B cell (primary cell): ENCODE results near the gene CYP20A1. TPM values are rescaled to one million over a fixed set of nuclear protein-coding genes. Genes with fewer than 3 reads are reported as not detected.

ENCODE experiments used
- ATAC-seq: fragments of 200-7000 bp; cut with Tn5 transposase; one replicate; pipeline ENCODE4 v1.10.0; 2021; ENCODE audit warnings: low read depth, mild to moderate bottlenecking, moderate number of reproducible peaks, moderate library complexity
- CTCF ChIA-PET: fragments of 350-600 bp; sonication (Branson Sonifier 250); formaldehyde crosslinking; loops from one replicate; lab custom pipeline; 2021; ENCODE audit warnings: antibody characterized with exemption, inconsistent platforms; lab: Charles Lee
- POLR2A ChIA-PET: fragments of 350-600 bp; sonication (Branson Sonifier 250); formaldehyde crosslinking; loops from one replicate; lab custom pipeline; 2021; ENCODE audit warnings: antibody characterized with exemption; lab: Charles Lee
- DNase-seq: peaks from one replicate; pipeline ENCODE4 v3.0.0; 2013
- H2AFZ ChIP-seq: 2 replicates; pipeline ENCODE4 v1.6.1; 2012; ENCODE audit warnings: mild to moderate bottlenecking, low read depth, low read length; ENCODE audit not compliant: insufficient read depth, poor library complexity, severe bottlenecking
- H3K27ac ChIP-seq, 2 donors: 1 replicate in 1 of 2; 2 replicates in 1 of 2; pipeline ENCODE4 v1.5.1; 2012 to 2013; ENCODE audit warnings: low read length in 2 of 2, mild to moderate bottlenecking in 2 of 2, moderate library complexity in 1 of 2
- H3K27me3 ChIP-seq, 4 experiments: fragments of 200-600 bp in 1 of 4; sonication (generic) in 1 of 4; replicated peaks in 1 of 4; 1 replicate in 2 of 4; 2 replicates in 2 of 4; pipeline versions ENCODE4 v1.6.1 to v1.7.0; 2013 to 2016; ENCODE audit warnings: low read length in 3 of 4, mild to moderate bottlenecking in 2 of 4, mixed read lengths in 1 of 4, moderate library complexity in 1 of 4; ENCODE audit not compliant: insufficient read depth in 4 of 4, control insufficient read depth in 3 of 4; ENCODE audit errors: control extremely low read depth in 1 of 4
- H3K36me3 ChIP-seq, 2 experiments: replicated peaks in 1 of 2; 1 replicate in 1 of 2; 2 replicates in 1 of 2; pipeline versions ENCODE4 v1.6.1 to v1.7.1; 2013; ENCODE audit warnings: low read length in 1 of 2; ENCODE audit not compliant: insufficient read depth in 2 of 2, control insufficient read depth in 1 of 2; ENCODE audit errors: control extremely low read depth in 1 of 2, extremely low read depth in 1 of 2
- H3K4me1 ChIP-seq, 2 donors: fragments of 200-600 bp in 1 of 2; sonication (generic) in 1 of 2; 1 replicate in 1 of 2; 2 replicates in 1 of 2; pipeline versions ENCODE4 v1.5.1 to v1.6.1; 2013 to 2017; ENCODE audit warnings: low read length in 2 of 2; ENCODE audit not compliant: control insufficient read depth in 2 of 2, insufficient read depth in 2 of 2
- H3K4me2 ChIP-seq: replicated peaks from 2 replicates; pipeline ENCODE3; 2012; ENCODE audit warnings: mild to moderate bottlenecking, low read depth, low read length; ENCODE audit not compliant: poor library complexity, severe bottlenecking
- H3K4me3 ChIP-seq, 5 experiments: fragments of 200-600 bp in 1 of 5; sonication (generic) in 1 of 5; 1 replicate in 3 of 5; 2 replicates in 2 of 5; pipeline versions ENCODE4 v1.5.1 to v1.7.0; 2011 to 2016; ENCODE audit warnings: low read length in 4 of 5, mild to moderate bottlenecking in 4 of 5, low read depth in 2 of 5, control low read depth in 1 of 5, moderate library complexity in 1 of 5; ENCODE audit not compliant: insufficient read depth in 1 of 5; ENCODE audit errors: control extremely low read depth in 1 of 5, extremely low read depth in 1 of 5
- H3K79me2 ChIP-seq: fragments of 200-600 bp; sonication (generic); one replicate; pipeline ENCODE4 v1.6.0; 2016; ENCODE audit warnings: low read length; ENCODE audit not compliant: control insufficient read depth, insufficient read depth
- H3K9ac ChIP-seq: fragments of 200-600 bp; sonication (generic); 2 replicates; pipeline ENCODE4 v1.6.1; 2017; ENCODE audit warnings: mild to moderate bottlenecking, low read length, moderate library complexity
- H3K9me3 ChIP-seq, 3 donors: one replicate each; pipeline versions ENCODE4 v1.6.1 to v1.7.1; 2013; ENCODE audit warnings: low read length in 2 of 3; ENCODE audit not compliant: control insufficient read depth in 2 of 3, insufficient read depth in 1 of 3; ENCODE audit errors: control extremely low read depth in 1 of 3
- H4K20me1 ChIP-seq: 2 replicates; pipeline ENCODE4 v1.6.0; 2012; ENCODE audit warnings: mild to moderate bottlenecking, low read length; ENCODE audit not compliant: insufficient read depth, control insufficient read depth, poor library complexity, severe bottlenecking
- H3K27ac Mint-ChIP-seq: one replicate; pipeline ENCODE4 v1.8.0; 2021; ENCODE audit warnings: mixed read lengths
- H3K27me3 Mint-ChIP-seq: one replicate; pipeline ENCODE4 v1.8.0; 2021; ENCODE audit warnings: mixed read lengths
- H3K4me1 Mint-ChIP-seq: one replicate; pipeline ENCODE4 v1.8.0; 2021; ENCODE audit warnings: mixed read lengths
- H3K4me3 Mint-ChIP-seq: one replicate; pipeline ENCODE4 v1.8.0; 2021; ENCODE audit warnings: mixed read lengths
- H3K9me3 Mint-ChIP-seq: one replicate; pipeline ENCODE4 v1.8.0; 2022; ENCODE audit warnings: mixed read lengths; ENCODE audit not compliant: insufficient read depth
- EZH2 ChIP-seq: IDR thresholded peaks from 2 replicates; pipeline ENCODE4 v1.6.1; 2012; ENCODE audit warnings: borderline replicate concordance, low read depth, mild to moderate bottlenecking, moderate library complexity, low read length; ENCODE audit not compliant: insufficient read depth, poor library complexity, severe bottlenecking
- WGBS: methylation state at CpG from one replicate; pipeline ENCODE4 v1.1.5; 2013; ENCODE audit warnings: missing lambda C conversion rate; ENCODE audit not compliant: insufficient coverage; 5-methylcytosine and 5-hydroxymethylcytosine counted together
- intact Hi-C: fragments of 100-400 bp; cut with micrococcal nuclease; formaldehyde crosslinking; loops from one replicate; pipeline ENCODE4 v1.10.0; 2022
- polyA plus RNA-seq: library from polyadenylated mRNA; depleted of rRNA; stranded (reverse); fragments of >200 nt; gene quantifications from 2 replicates; pipeline ENCODE4 v1.2.3, GENCODE V29; 2012
- total RNA-seq, 2 donors: library from RNA; stranded (reverse); fragments of 120-200 nt in 1 of 2; gene quantifications; 1 replicate in 1 of 2; 2 replicates in 1 of 2; pipeline versions ENCODE4 v1.2.3 to v1.2.4, GENCODE V29; 2013 to 2022
- TF ChIP-seq, protein P1 (sequence below): fragments of 200-600 bp; IDR thresholded peaks from one replicate; pipeline ENCODE4 v1.8.0; 2022; ENCODE audit warnings: antibody characterized with exemption, mild to moderate bottlenecking

Gene CYP20A1
- total and polyA plus RNA-seq, 2 donors (not counting 1 experiment from before 2014, with no cell fraction given): 16.2 to 38.5 TPM

DNA sequence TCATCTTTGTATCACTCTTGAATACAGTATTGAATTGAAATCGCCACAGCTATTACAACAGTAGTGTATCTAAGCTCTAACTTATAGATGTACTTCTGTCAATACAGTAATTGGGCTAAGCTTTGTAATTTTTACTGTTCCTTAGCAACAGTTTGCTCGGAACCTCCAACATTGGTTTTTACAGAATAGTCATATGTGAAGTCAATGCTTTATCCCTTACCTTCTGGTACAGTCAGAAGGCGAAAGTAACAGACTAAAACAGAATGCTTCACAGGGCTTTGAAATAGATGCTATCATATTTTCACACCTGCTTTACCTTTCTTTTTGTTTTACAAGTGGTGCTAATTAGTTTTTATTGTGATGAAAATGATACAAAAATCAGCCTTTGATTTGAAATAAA, 46.9 kb upstream of the CYP20A1 start:
- intact Hi-C loops: no loop called here
- POLR2A ChIA-PET: no interaction called here
- Histone ChIP-seq H4K20me1 (no peaks in the 10 kb centered on the region), H3K4me3 (no peak overlapping the region), H3K4me2 (no peak overlapping the region), H3K9ac (no peak overlapping the region), H3K27ac (no peak overlapping the region), H3K9me3 (no peaks in the 10 kb centered on the region), H3K36me3 (peaks cover 1 to 8% of the 10 kb centered on the region in 2 experiments), H3K4me1 (no peaks in the 10 kb centered on the region), H3K79me2 (no peaks in the 10 kb centered on the region), H3K27me3 (no peaks in the 10 kb centered on the region), H2AFZ (no peak overlapping the region)
- no peak for ATAC-seq
- no peak for DNase-seq
- Mint-ChIP-seq H3K4me3 (no peak overlapping the region), H3K27me3 (no peaks in the 10 kb centered on the region), H3K9me3 (no peaks in the 10 kb centered on the region), H3K27ac (no peak overlapping the region), H3K4me1 (no peaks in the 10 kb centered on the region)
- CTCF ChIA-PET: no interaction called here
- TF ChIP-seq, protein P1, sequence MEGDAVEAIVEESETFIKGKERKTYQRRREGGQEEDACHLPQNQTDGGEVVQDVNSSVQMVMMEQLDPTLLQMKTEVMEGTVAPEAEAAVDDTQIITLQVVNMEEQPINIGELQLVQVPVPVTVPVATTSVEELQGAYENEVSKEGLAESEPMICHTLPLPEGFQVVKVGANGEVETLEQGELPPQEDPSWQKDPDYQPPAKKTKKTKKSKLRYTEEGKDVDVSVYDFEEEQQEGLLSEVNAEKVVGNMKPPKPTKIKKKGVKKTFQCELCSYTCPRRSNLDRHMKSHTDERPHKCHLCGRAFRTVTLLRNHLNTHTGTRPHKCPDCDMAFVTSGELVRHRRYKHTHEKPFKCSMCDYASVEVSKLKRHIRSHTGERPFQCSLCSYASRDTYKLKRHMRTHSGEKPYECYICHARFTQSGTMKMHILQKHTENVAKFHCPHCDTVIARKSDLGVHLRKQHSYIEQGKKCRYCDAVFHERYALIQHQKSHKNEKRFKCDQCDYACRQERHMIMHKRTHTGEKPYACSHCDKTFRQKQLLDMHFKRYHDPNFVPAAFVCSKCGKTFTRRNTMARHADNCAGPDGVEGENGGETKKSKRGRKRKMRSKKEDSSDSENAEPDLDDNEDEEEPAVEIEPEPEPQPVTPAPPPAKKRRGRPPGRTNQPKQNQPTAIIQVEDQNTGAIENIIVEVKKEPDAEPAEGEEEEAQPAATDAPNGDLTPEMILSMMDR: no peak
- no peak for TF ChIP-seq EZH2
- WGBS: no CpG with 5 or more reads among the region's 3 CpGs

DNA sequence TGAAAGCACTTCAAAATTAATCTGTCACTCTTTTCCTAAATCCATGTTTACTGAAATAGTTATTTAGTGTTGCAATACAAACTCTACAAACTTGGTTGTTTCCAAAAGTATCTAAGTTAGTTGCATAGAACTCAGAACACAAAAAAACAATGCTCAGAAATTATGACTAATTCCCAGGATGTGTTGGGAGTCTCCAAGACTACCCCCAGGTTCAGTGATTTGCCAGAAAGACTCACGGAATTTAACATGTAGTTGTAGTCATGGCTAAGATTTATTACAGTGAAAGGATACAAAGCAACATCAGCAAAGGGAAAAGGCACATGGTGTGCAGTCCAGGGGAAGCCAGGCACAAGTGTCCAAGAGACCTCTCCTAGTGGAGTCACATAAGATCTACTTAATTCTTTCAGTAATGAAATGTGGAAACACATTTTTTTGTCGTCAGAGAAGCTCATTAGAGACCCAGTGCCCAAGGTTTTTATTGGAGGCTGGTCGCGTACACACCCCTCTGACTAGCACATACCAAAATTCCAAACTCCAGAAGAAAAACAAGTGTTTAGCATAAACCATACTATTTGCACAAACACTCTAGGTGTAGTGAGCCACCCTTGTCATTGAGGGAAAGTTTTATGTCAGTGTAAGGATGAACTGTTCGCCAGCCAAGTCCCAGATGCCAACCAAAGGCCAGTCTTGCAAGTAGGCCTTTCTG, 43.3 kb upstream of the CYP20A1 start:
- H3K4me3 ChIP-seq: no peak overlapping the region
- peaks cover 1 to 3% of the 10 kb centered on the region in 2 experiments for H3K36me3 ChIP-seq
- H4K20me1 ChIP-seq: no peaks in the 10 kb centered on the region
- no peaks in the 10 kb centered on the region for H3K79me2 ChIP-seq
- ChIA-PET POLR2A (no interaction called here), CTCF (no interaction called here)
- H3K4me3 Mint-ChIP-seq: no peak overlapping the region
- TF ChIP-seq, protein P1: no peak
- TF ChIP-seq EZH2: no peak
- H3K9me3 Mint-ChIP-seq: no peaks in the 10 kb centered on the region
- no peak overlapping the region for H2AFZ ChIP-seq
- ATAC-seq (no peak), DNase-seq (no peak)
- no peak overlapping the region for H3K27ac Mint-ChIP-seq
- no peaks in the 10 kb centered on the region for H3K4me1 ChIP-seq
- H3K27me3 ChIP-seq: no peaks in the 10 kb centered on the region
- H3K9ac ChIP-seq: no peak overlapping the region
- H3K4me1 Mint-ChIP-seq: no peaks in the 10 kb centered on the region
- no peak overlapping the region for H3K4me2 ChIP-seq
- no peaks in the 10 kb centered on the region for H3K9me3 ChIP-seq
- H3K27me3 Mint-ChIP-seq: no peaks in the 10 kb centered on the region
- intact Hi-C loops: no loop called here
- WGBS: 90% methylated on average over 2 of the region's 5 CpGs
- no peak overlapping the region for H3K27ac ChIP-seq
